ENCODE data around the gene FBXO27. TPM values are rescaled to one million over a fixed set of nuclear protein-coding genes. Genes with fewer than 3 reads are reported as not detected.

FBXO27 gene
- total RNA-seq, 1 experiment from 2014 or later: not detected

- no peaks in the 10 kb centered on the region for H3K4me1 ChIP-seq (ENCODE audit: low read length)
- H3K9me2 ChIP-seq (replicated peaks; ENCODE audit: insufficient read depth, low read length): no peaks in the 10 kb centered on the region
- H2AFZ ChIP-seq (ENCODE audit: low read length): no peak overlapping the region
- H3K27ac ChIP-seq (ENCODE audit: low read length): no peak overlapping the region
- no peaks in the 10 kb centered on the region for H3K79me2 ChIP-seq (ENCODE audit: low read length)
- H3K9me3 ChIP-seq (ENCODE audit: low read length): no peaks in the 10 kb centered on the region
- no peaks in the 10 kb centered on the region for H3K27me3 ChIP-seq (ENCODE audit: low read length)
- H3K9ac ChIP-seq (ENCODE audit: low read length): no peak overlapping the region
- H4K20me1 ChIP-seq (ENCODE audit: insufficient read depth, low read depth, low read length): no peaks in the 10 kb centered on the region
- no peak overlapping the region for H3K4me2 ChIP-seq (ENCODE audit: low read depth, low read length, poor library complexity, severe bottlenecking)
- no peaks in the 10 kb centered on the region for H3K36me3 ChIP-seq (ENCODE audit: insufficient read depth, low read length)
- DNase-seq: no peak
- H3K4me3 ChIP-seq (ENCODE audit: low read length): no peak overlapping the region
Observed at GRCh38 chr19:38978326-38978689, 54.0 kb downstream of the FBXO27 start.

- no peak overlapping the region for H3K27ac ChIP-seq (ENCODE audit: low read length)
- H3K4me2 ChIP-seq (ENCODE audit: low read depth, low read length, poor library complexity, severe bottlenecking): no peak overlapping the region
- H3K36me3 ChIP-seq (ENCODE audit: insufficient read depth, low read length): no peaks in the 10 kb centered on the region
- H3K9ac ChIP-seq (ENCODE audit: low read length): no peak overlapping the region
- H3K4me1 ChIP-seq (ENCODE audit: low read length): no peaks in the 10 kb centered on the region
- H3K4me3 ChIP-seq (ENCODE audit: low read length): no peak overlapping the region
- no peaks in the 10 kb centered on the region for H3K79me2 ChIP-seq (ENCODE audit: low read length)
- H2AFZ ChIP-seq (ENCODE audit: low read length): no peak overlapping the region
- H3K9me3 ChIP-seq (ENCODE audit: low read length): no peaks in the 10 kb centered on the region
- DNase-seq: no peak
- H3K9me2 ChIP-seq (replicated peaks; ENCODE audit: insufficient read depth, low read length): no peaks in the 10 kb centered on the region
- no peaks in the 10 kb centered on the region for H3K27me3 ChIP-seq (ENCODE audit: low read length)
- H4K20me1 ChIP-seq (ENCODE audit: insufficient read depth, low read depth, low read length): no peaks in the 10 kb centered on the region
Observed at GRCh38 chr19:38977445-38978325, 54.7 kb downstream of the FBXO27 start.

GRCh38 chr19:38975861-38976271 is 56.5 kb downstream of the FBXO27 start:
- no peaks in the 10 kb centered on the region for H3K9me2 ChIP-seq (replicated peaks; ENCODE audit: insufficient read depth, low read length)
- no peak overlapping the region for H3K9ac ChIP-seq (ENCODE audit: low read length)
- H3K4me3 ChIP-seq (ENCODE audit: low read length): no peak overlapping the region
- no peaks in the 10 kb centered on the region for H3K9me3 ChIP-seq (ENCODE audit: low read length)
- no peaks in the 10 kb centered on the region for H3K27me3 ChIP-seq (ENCODE audit: low read length)
- no peak for DNase-seq
- no peak overlapping the region for H2AFZ ChIP-seq (ENCODE audit: low read length)
- H3K4me2 ChIP-seq (ENCODE audit: low read depth, low read length, poor library complexity, severe bottlenecking): no peak overlapping the region
- H3K27ac ChIP-seq (ENCODE audit: low read length): no peak overlapping the region
- H3K36me3 ChIP-seq (ENCODE audit: insufficient read depth, low read length): no peaks in the 10 kb centered on the region
- no peaks in the 10 kb centered on the region for H3K4me1 ChIP-seq (ENCODE audit: low read length)
- H4K20me1 ChIP-seq (ENCODE audit: insufficient read depth, low read depth, low read length): no peaks in the 10 kb centered on the region
- H3K79me2 ChIP-seq (ENCODE audit: low read length): no peaks in the 10 kb centered on the region

GRCh38 chr19:38975214-38975860 is 57.0 kb downstream of the FBXO27 start, which contains the start of gene FBXO17:
FBXO17 (minus strand) TSS chr19:38975742; CDS start chr19:38950319, 25,423 bp downstream.
- DNase-seq: no peak
- H3K4me1 ChIP-seq (ENCODE audit: low read length): no peaks in the 10 kb centered on the region
- H3K36me3 ChIP-seq (ENCODE audit: insufficient read depth, low read length): no peaks in the 10 kb centered on the region
- no peaks in the 10 kb centered on the region for H3K79me2 ChIP-seq (ENCODE audit: low read length)
- H3K9ac ChIP-seq (ENCODE audit: low read length): no peak within 1 kb of the TSS
- H3K9me2 ChIP-seq (replicated peaks; ENCODE audit: insufficient read depth, low read length): no peaks in the 10 kb centered on the region
- H3K27ac ChIP-seq (ENCODE audit: low read length): no peak within 1 kb of the TSS
- H3K27me3 ChIP-seq (ENCODE audit: low read length): no peaks in the 10 kb centered on the region
- no peak within 1 kb of the TSS for H2AFZ ChIP-seq (ENCODE audit: low read length)
- H3K9me3 ChIP-seq (ENCODE audit: low read length): no peaks in the 10 kb centered on the region
- H3K4me2 ChIP-seq (ENCODE audit: low read depth, low read length, poor library complexity, severe bottlenecking): no peak within 1 kb of the TSS
- no peaks in the 10 kb centered on the region for H4K20me1 ChIP-seq (ENCODE audit: insufficient read depth, low read depth, low read length)
- no peak within 1 kb of the TSS for H3K4me3 ChIP-seq (ENCODE audit: low read length)

- no peaks in the 10 kb centered on the region for H3K27me3 ChIP-seq (ENCODE audit: low read length)
- no peak overlapping the region for H3K27ac ChIP-seq (ENCODE audit: low read length)
- H3K4me3 ChIP-seq (ENCODE audit: low read length): no peak overlapping the region
- no peak overlapping the region for H2AFZ ChIP-seq (ENCODE audit: low read length)
- H4K20me1 ChIP-seq (ENCODE audit: insufficient read depth, low read depth, low read length): no peaks in the 10 kb centered on the region
- H3K9ac ChIP-seq (ENCODE audit: low read length): no peak overlapping the region
- no peaks in the 10 kb centered on the region for H3K36me3 ChIP-seq (ENCODE audit: insufficient read depth, low read length)
- no peak overlapping the region for H3K4me2 ChIP-seq (ENCODE audit: low read depth, low read length, poor library complexity, severe bottlenecking)
- no peaks in the 10 kb centered on the region for H3K9me2 ChIP-seq (replicated peaks; ENCODE audit: insufficient read depth, low read length)
- H3K9me3 ChIP-seq (ENCODE audit: low read length): no peaks in the 10 kb centered on the region
- no peaks in the 10 kb centered on the region for H3K4me1 ChIP-seq (ENCODE audit: low read length)
- no peak for DNase-seq
- H3K79me2 ChIP-seq (ENCODE audit: low read length): no peaks in the 10 kb centered on the region
Observed at GRCh38 chr19:38974624-38975213, 57.6 kb downstream of the FBXO27 start.

Other genes with a start within 250 kb of the FBXO27 start
- gene LGALS7B, start 243.3 kb downstream of the FBXO27 start, total RNA-seq (2014; rRNA removed; shearing (Covaris generic); ENCODE audit: low replicate concordance): not detected in 2 replicates
- gene LGALS4, start 219.6 kb downstream of the FBXO27 start, total RNA-seq (2014; rRNA removed; shearing (Covaris generic); ENCODE audit: low replicate concordance): 0.52 and 1.4 TPM in 2 replicates
- 150 and 162 TPM in 2 replicates for gene ECH1, start 200.8 kb downstream of the FBXO27 start, total RNA-seq (2014; rRNA removed; shearing (Covaris generic); ENCODE audit: low replicate concordance)
- gene HNRNPL, start 182.6 kb downstream of the FBXO27 start, total RNA-seq (2014; rRNA removed; shearing (Covaris generic); ENCODE audit: low replicate concordance): 212 and 217 TPM in 2 replicates
- gene RINL, start 154.3 kb downstream of the FBXO27 start, total RNA-seq (2014; rRNA removed; shearing (Covaris generic); ENCODE audit: low replicate concordance): 69.3 and 77.5 TPM in 2 replicates
- gene SIRT2, start 132.9 kb downstream of the FBXO27 start, total RNA-seq (2014; rRNA removed; shearing (Covaris generic); ENCODE audit: low replicate concordance): 19.5 and 24.7 TPM in 2 replicates
- 13.5 and 18.7 TPM in 2 replicates for gene NFKBIB, start 132.6 kb downstream of the FBXO27 start, total RNA-seq (2014; rRNA removed; shearing (Covaris generic); ENCODE audit: low replicate concordance)
- gene CCER2, start 120.4 kb downstream of the FBXO27 start, total RNA-seq (2014; rRNA removed; shearing (Covaris generic); ENCODE audit: low replicate concordance): 3.1 TPM in 1 of 2 replicates, not detected in the other
- 16.8 and 38.2 TPM in 2 replicates for gene SARS2, start 101.8 kb downstream of the FBXO27 start, total RNA-seq (2014; rRNA removed; shearing (Covaris generic); ENCODE audit: low replicate concordance)
- gene MRPS12, start 101.6 kb downstream of the FBXO27 start, total RNA-seq (2014; rRNA removed; shearing (Covaris generic); ENCODE audit: low replicate concordance): 46.7 and 71.2 TPM in 2 replicates
- gene FBXO17, start 56.8 kb downstream of the FBXO27 start, total RNA-seq (2014; rRNA removed; shearing (Covaris generic); ENCODE audit: low replicate concordance): not detected in 2 replicates
- gene ACP7, start 51.8 kb upstream of the FBXO27 start, total RNA-seq (2014; rRNA removed; shearing (Covaris generic); ENCODE audit: low replicate concordance): not detected in 2 replicates
- 1.7 and 1.9 TPM in 2 replicates for gene PAK4, start 93.2 kb upstream of the FBXO27 start, total RNA-seq (2014; rRNA removed; shearing (Covaris generic); ENCODE audit: low replicate concordance)
- gene NCCRP1, start 164.4 kb upstream of the FBXO27 start, total RNA-seq (2014; rRNA removed; shearing (Covaris generic); ENCODE audit: low replicate concordance): not detected in 2 replicates
- not detected in 2 replicates for gene SYCN, start 171.7 kb upstream of the FBXO27 start, total RNA-seq (2014; rRNA removed; shearing (Covaris generic); ENCODE audit: low replicate concordance)
- gene IFNL3, start 212.5 kb upstream of the FBXO27 start, total RNA-seq (2014; rRNA removed; shearing (Covaris generic); ENCODE audit: low replicate concordance): not detected in 2 replicates
- not detected in 2 replicates for gene IFNL4, start 216.3 kb upstream of the FBXO27 start, total RNA-seq (2014; rRNA removed; shearing (Covaris generic); ENCODE audit: low replicate concordance)
- gene IFNL2, start 235.8 kb upstream of the FBXO27 start, total RNA-seq (2014; rRNA removed; shearing (Covaris generic); ENCODE audit: low replicate concordance): not detected in 2 replicates